H9 (cell line): Measurements from ENCODE around the gene TLR5. TPM values are rescaled to one million over a fixed set of nuclear protein-coding genes. Genes with fewer than 3 reads are reported as not detected.

Source experiments
- DNase-seq: peaks from one replicate; pipeline ENCODE4 v3.0.0-alpha.2; 2017
- H2AFZ ChIP-seq: one replicate; pipeline ENCODE4 v1.6.1; 2013; ENCODE audit warnings: mild to moderate bottlenecking, low read length, control low read depth, moderate library complexity
- H2AK5ac ChIP-seq: 2 replicates; pipeline ENCODE4 v1.6.1; 2013; ENCODE audit warnings: low read length, control low read depth, mixed read lengths; ENCODE audit not compliant: insufficient read length
- H2BK120ac ChIP-seq: one replicate; pipeline ENCODE4 v1.6.1; 2013; ENCODE audit warnings: low read depth, mild to moderate bottlenecking, low read length, control low read depth, inconsistent platforms; ENCODE audit not compliant: poor library complexity, severe bottlenecking
- H2BK12ac ChIP-seq: 2 replicates; pipeline ENCODE4 v1.6.1; 2013; ENCODE audit warnings: low read length, control low read depth, mixed read lengths, low read depth; ENCODE audit not compliant: insufficient read length
- H2BK15ac ChIP-seq: 2 replicates; pipeline ENCODE4 v1.6.1; 2013; ENCODE audit warnings: low read depth, low read length, control low read depth
- H2BK20ac ChIP-seq: one replicate; pipeline ENCODE4 v1.6.1; 2013; ENCODE audit warnings: low read depth, mild to moderate bottlenecking, low read length, control low read depth, inconsistent platforms; ENCODE audit not compliant: poor library complexity, severe bottlenecking
- H2BK5ac ChIP-seq: 2 replicates; pipeline ENCODE4 v1.6.1; 2013; ENCODE audit warnings: low read length, control low read depth, mixed read lengths; ENCODE audit not compliant: insufficient read length
- H3K14ac ChIP-seq: 2 replicates; pipeline ENCODE4 v1.6.1; 2013; ENCODE audit warnings: low read length, control low read depth; ENCODE audit not compliant: insufficient read depth
- H3K18ac ChIP-seq: 2 replicates; pipeline ENCODE4 v1.6.1; 2013; ENCODE audit warnings: low read depth, mild to moderate bottlenecking, mixed read lengths, low read length, control low read depth; ENCODE audit not compliant: insufficient read length
- H3K23ac ChIP-seq: 2 replicates; pipeline ENCODE4 v1.6.1; 2013; ENCODE audit warnings: low read length, control low read depth, mixed read lengths, low read depth; ENCODE audit not compliant: insufficient read length
- H3K23me2 ChIP-seq: 2 replicates; pipeline ENCODE4 v1.6.1; 2013; ENCODE audit warnings: low read depth, mild to moderate bottlenecking, mixed read lengths, low read length, control low read depth; ENCODE audit not compliant: insufficient read length, poor library complexity, severe bottlenecking
- H3K27ac ChIP-seq: 2 replicates; pipeline ENCODE4 v1.5.1; 2013; ENCODE audit warnings: low read length, control low read depth, mixed read lengths, low read depth; ENCODE audit not compliant: insufficient read length
- H3K27me3 ChIP-seq: 2 replicates; pipeline ENCODE4 v1.6.1; 2013; ENCODE audit warnings: low read length, control low read depth, inconsistent platforms; ENCODE audit not compliant: insufficient read depth
- H3K4ac ChIP-seq: 2 replicates; pipeline ENCODE4 v1.6.1; 2013; ENCODE audit warnings: low read depth, mild to moderate bottlenecking, control low read depth, inconsistent platforms, low read length, moderate library complexity
- H3K4me1 ChIP-seq: 2 replicates; pipeline ENCODE4 v1.6.1; 2013; ENCODE audit warnings: low read length, control low read depth, inconsistent platforms; ENCODE audit not compliant: insufficient read depth
- H3K4me2 ChIP-seq: 2 replicates; pipeline ENCODE4 v1.6.1; 2013; ENCODE audit warnings: low read length, control low read depth, mixed read lengths; ENCODE audit not compliant: insufficient read length, insufficient read depth
- H3K56ac ChIP-seq: 2 replicates; pipeline ENCODE4 v1.6.1; 2013; ENCODE audit warnings: low read depth, mild to moderate bottlenecking, mixed read lengths, low read length, control low read depth; ENCODE audit not compliant: insufficient read length
- H3K79me1 ChIP-seq: 2 replicates; pipeline ENCODE4 v1.6.1; 2013; ENCODE audit warnings: low read depth, mild to moderate bottlenecking, moderate library complexity, low read length, control low read depth, inconsistent platforms; ENCODE audit not compliant: insufficient read depth, poor library complexity, severe bottlenecking
- H3K79me2 ChIP-seq: 2 replicates; pipeline ENCODE4 v1.6.1; 2013; ENCODE audit warnings: low read length, control low read depth, inconsistent platforms; ENCODE audit not compliant: insufficient read depth
- H3K9ac ChIP-seq: 2 replicates; pipeline ENCODE4 v1.6.1; 2013; ENCODE audit warnings: low read length, control low read depth, mixed read lengths; ENCODE audit not compliant: insufficient read length; ENCODE audit errors: extremely low read depth
- H3K9me3 ChIP-seq: one replicate; pipeline ENCODE4 v1.6.1; 2013; ENCODE audit warnings: low read depth, low read length, inconsistent platforms; ENCODE audit not compliant: control insufficient read depth
- H3T11ph ChIP-seq: one replicate; pipeline ENCODE4 v1.6.1; 2013; ENCODE audit warnings: mild to moderate bottlenecking, low read length, control low read depth, inconsistent platforms
- H4K20me1 ChIP-seq: one replicate; pipeline ENCODE4 v1.6.1; 2013; ENCODE audit not compliant: control insufficient read depth, insufficient read length, insufficient read depth
- H4K5ac ChIP-seq: 2 replicates; pipeline ENCODE4 v1.6.1; 2013; ENCODE audit warnings: low read depth, mild to moderate bottlenecking, mixed read lengths, low read length, control low read depth; ENCODE audit not compliant: insufficient read length
- H4K8ac ChIP-seq: replicated peaks from 2 replicates; pipeline ENCODE4 v1.6.1; 2013; ENCODE audit warnings: low read length, control low read depth, mixed read lengths, low read depth; ENCODE audit not compliant: insufficient read length
- H4K91ac ChIP-seq: 2 replicates; pipeline ENCODE4 v1.6.1; 2013; ENCODE audit warnings: low read depth, mild to moderate bottlenecking, moderate library complexity, mixed read lengths, low read length, control low read depth; ENCODE audit not compliant: insufficient read length
- H3K27ac Mint-ChIP-seq, 3 experiments: 2 replicates in 2 of 3; 3 replicates in 1 of 3; pipeline ENCODE4 v1.8.0; 2020 to 2021; ENCODE audit warnings: mixed read lengths in 3 of 3, mild to moderate bottlenecking in 1 of 3, moderate library complexity in 1 of 3
- H3K27me3 Mint-ChIP-seq: 2 replicates; pipeline ENCODE4 v1.8.0; 2021; ENCODE audit warnings: low read depth, mild to moderate bottlenecking, moderate library complexity, mixed read lengths
- H3K36me3 Mint-ChIP-seq, 3 experiments: 2 replicates in 2 of 3; 3 replicates in 1 of 3; pipeline ENCODE4 v1.8.0; 2020 to 2021; ENCODE audit warnings: low read depth in 3 of 3, mixed read lengths in 3 of 3; ENCODE audit not compliant: insufficient read depth in 1 of 3
- H3K4me1 Mint-ChIP-seq, 2 experiments: 2 replicates each; pipeline ENCODE4 v1.8.0; 2020; ENCODE audit warnings: mixed read lengths in 2 of 2
- H3K4me3 Mint-ChIP-seq, 2 experiments: 2 replicates in 1 of 2; 3 replicates in 1 of 2; pipeline ENCODE4 v1.8.0; 2020 to 2021; ENCODE audit warnings: mild to moderate bottlenecking in 2 of 2, mixed read lengths in 2 of 2, moderate library complexity in 1 of 2
- H3K9me3 Mint-ChIP-seq, 2 experiments: 2 replicates in 1 of 2; 3 replicates in 1 of 2; pipeline ENCODE4 v1.8.0; 2020; ENCODE audit warnings: mild to moderate bottlenecking in 2 of 2, mixed read lengths in 2 of 2, moderate library complexity in 1 of 2
- CTCF ChIP-seq: fragments of 200-600 bp; sonication (generic); conservative IDR thresholded peaks from 3 replicates; pipeline ENCODE4 v1.8.0; 2021; ENCODE audit warnings: antibody characterized with exemption, mild to moderate bottlenecking
- WGBS: extraction: QIAGEN DNeasy Blood & Tissue Kit; methylation state at CpG from one replicate; pipeline ENCODE4 v1.1.7; 2013; ENCODE audit warnings: missing lambda C conversion rate, low lambda C conversion rate, mixed read lengths; ENCODE audit not compliant: insufficient read length; ENCODE audit errors: extremely low coverage; 5-methylcytosine and 5-hydroxymethylcytosine counted together
- total RNA-seq: library from RNA; stranded (reverse); gene quantifications from 2 replicates; pipeline ENCODE4 v1.2.1, GENCODE V29; 2021

TLR5 gene
- total RNA-seq, 1 experiment from 2014 or later = not detected

GRCh38 chr1:223102797-223103533 is 40.1 kb downstream of the TLR5 start:
- no peak overlapping the region for H3K9ac ChIP-seq
- H3K27ac ChIP-seq = no peak overlapping the region
- no peaks in the 10 kb centered on the region for H3K9me3 ChIP-seq
- no peaks in the 10 kb centered on the region for H3K23me2 ChIP-seq
- H3K27me3 ChIP-seq = no peaks in the 10 kb centered on the region
- peak overlapping the region in 1 of 3 experiments; percentile 47; a peak in 1 of 7 replicates for H3K27ac Mint-ChIP-seq
- DNase-seq = no peak
- no peak for TF ChIP-seq CTCF
- H2BK20ac ChIP-seq = no peak overlapping the region
- no peak overlapping the region for H3K18ac ChIP-seq
- H2BK12ac ChIP-seq = no peak overlapping the region
- no peak overlapping the region for H4K5ac ChIP-seq
- peaks cover 0 to 3% of the 10 kb centered on the region in 2 experiments; a peak in 1 of 4 replicates for H3K4me1 Mint-ChIP-seq
- H2AK5ac ChIP-seq = no peak overlapping the region
- H3K14ac ChIP-seq = no peak overlapping the region
- no peak overlapping the region for H3K4ac ChIP-seq
- peaks cover 28 to 33% of the 10 kb centered on the region in 2 experiments for H3K9me3 Mint-ChIP-seq
- no peak overlapping the region for H3K4me3 Mint-ChIP-seq
- H3K27me3 Mint-ChIP-seq = peaks cover 2% of the 10 kb centered on the region; the same call in 1 of the 2 replicates
- H2BK5ac ChIP-seq = no peak overlapping the region
- H2AFZ ChIP-seq = no peak overlapping the region
- no peaks in the 10 kb centered on the region for H3K4me1 ChIP-seq
- H3K23ac ChIP-seq = no peak overlapping the region
- no peak overlapping the region for H4K8ac ChIP-seq
- H3K56ac ChIP-seq = no peak overlapping the region
- H3K79me1 ChIP-seq = no peaks in the 10 kb centered on the region
- H2BK120ac ChIP-seq = no peak overlapping the region
- H3T11ph ChIP-seq = no peak overlapping the region
- no peaks in the 10 kb centered on the region for H4K20me1 ChIP-seq
- WGBS = no CpG with 5 or more reads among the region's 10 CpGs
- H3K36me3 Mint-ChIP-seq = peaks cover 16 to 31% (median 27%) of the 10 kb centered on the region in 3 experiments
- no peak overlapping the region for H4K91ac ChIP-seq
- no peak overlapping the region for H3K4me2 ChIP-seq
- no peaks in the 10 kb centered on the region for H3K79me2 ChIP-seq
- no peak overlapping the region for H2BK15ac ChIP-seq
